ENCODE data around the gene NBAS.

The NBAS gene

GRCh38 chr2:15117409-15118050 lies 443.6 kb downstream of the NBAS start:
- Histone ChIP-seq H2BK12ac (ENCODE audit: low read length in 2 of 2) (no peak overlapping the region), H3K27ac (ENCODE audit: low read length, poor library complexity, severe bottlenecking) (no peak overlapping the region), H3K4me2 (ENCODE audit: low read length, poor library complexity, severe bottlenecking) (no peak overlapping the region), H3K18ac (ENCODE audit: low read depth in 1 of 2, low read length in 2 of 2) (no peak overlapping the region), H2BK15ac (ENCODE audit: low read depth, poor library complexity, severe bottlenecking) (no peak overlapping the region), H3K4me3 (ENCODE audit: insufficient read depth in 1 of 2, low read depth in 1 of 2, low read length in 2 of 2) (no peak overlapping the region), H4K91ac (ENCODE audit: low read length) (no peak overlapping the region), H2BK5ac (ENCODE audit: low read depth, low read length, poor library complexity, severe bottlenecking) (no peak overlapping the region), H4K8ac (ENCODE audit: low read length) (no peak overlapping the region), H3K27me3 (ENCODE audit: control insufficient read depth in 1 of 2, insufficient read depth in 1 of 2, low read length in 2 of 2) (no peaks in the 10 kb centered on the region), H3K4me1 (ENCODE audit: control insufficient read depth, insufficient read depth, low read depth, low read length) (no peaks in the 10 kb centered on the region), H3K79me1 (replicated peaks; ENCODE audit: low read length, poor library complexity, severe bottlenecking) (no peaks in the 10 kb centered on the region), H2AFZ (ENCODE audit: low read depth, low read length) (no peak overlapping the region), H3K14ac (ENCODE audit: low read length in 2 of 2) (no peak overlapping the region), H2AK5ac (ENCODE audit: low read length, severe bottlenecking) (no peak overlapping the region), H3K23ac (ENCODE audit: low read length in 2 of 2) (no peak overlapping the region), H2BK120ac (ENCODE audit: low read depth, low read length) (no peak overlapping the region), H3K36me3 (ENCODE audit: control insufficient read depth in 1 of 2, insufficient read depth in 2 of 2, low read depth in 1 of 2, low read length in 2 of 2) (no peaks in the 10 kb centered on the region), H3K9me3 (ENCODE audit: control insufficient read depth, low read length) (peaks cover 26% of the 10 kb centered on the region), H3K9ac (ENCODE audit: low read length) (no peak overlapping the region), H3K4ac (ENCODE audit: low read depth in 1 of 2, low read length in 2 of 2) (no peak overlapping the region)
- WGBS: 78% methylated on average over 4 of the region's 4 CpGs
- DNase-seq: no peak
